ENCODE data around the gene SP6.
A peak's percentile ranks its signal among the peaks of the same experiment; 100 is the strongest.

The SP6 gene

GRCh38 chr17:47853616-47854015 lies 2.7 kb upstream of the SP6 start:
- no peak for DNase-seq

GRCh38 chr17:47852113-47852949 lies 1.4 kb upstream of the SP6 start:
- no peak for DNase-seq

DNA sequence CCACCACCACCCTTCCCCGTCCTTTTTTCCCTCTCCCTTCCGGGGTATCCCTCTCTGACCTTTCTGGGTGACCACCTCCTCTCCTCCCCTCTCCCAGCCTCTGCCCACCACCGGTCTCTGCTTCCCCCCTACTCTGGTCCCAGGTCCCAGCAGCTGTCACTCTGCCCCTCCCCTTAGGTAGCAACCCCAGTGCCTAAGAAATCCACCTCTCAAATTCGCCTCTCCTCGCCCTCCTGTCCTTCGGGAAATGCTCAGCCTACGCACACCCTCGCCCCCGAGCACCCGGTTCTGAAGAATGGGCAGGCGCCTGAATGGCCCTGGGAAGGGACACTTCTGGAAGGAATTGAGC lies 775 bp upstream of the SP6 start:
- DNase-seq = no peak

GRCh38 chr17:47850373-47850691 lies 631 bp downstream of the SP6 start:
- no peak for DNase-seq

DNA sequence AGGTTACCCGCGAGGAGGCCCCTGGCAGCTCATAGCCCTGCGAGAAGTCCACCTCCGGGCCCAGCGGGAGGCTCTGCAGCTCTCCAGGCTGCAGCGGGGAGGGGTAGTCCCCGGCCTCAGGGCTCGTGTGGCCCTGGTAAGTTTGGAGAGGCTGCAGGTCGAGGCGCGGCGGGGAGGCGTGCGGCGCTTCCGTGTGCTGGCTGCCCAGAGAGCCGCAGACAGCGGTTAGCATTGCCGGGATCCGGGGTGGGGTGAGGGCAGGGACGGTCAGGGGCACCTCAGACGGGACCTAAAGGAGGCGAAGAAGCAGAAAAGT lies 2.8 kb downstream of the SP6 start:
- DNase-seq = no peak

DNA sequence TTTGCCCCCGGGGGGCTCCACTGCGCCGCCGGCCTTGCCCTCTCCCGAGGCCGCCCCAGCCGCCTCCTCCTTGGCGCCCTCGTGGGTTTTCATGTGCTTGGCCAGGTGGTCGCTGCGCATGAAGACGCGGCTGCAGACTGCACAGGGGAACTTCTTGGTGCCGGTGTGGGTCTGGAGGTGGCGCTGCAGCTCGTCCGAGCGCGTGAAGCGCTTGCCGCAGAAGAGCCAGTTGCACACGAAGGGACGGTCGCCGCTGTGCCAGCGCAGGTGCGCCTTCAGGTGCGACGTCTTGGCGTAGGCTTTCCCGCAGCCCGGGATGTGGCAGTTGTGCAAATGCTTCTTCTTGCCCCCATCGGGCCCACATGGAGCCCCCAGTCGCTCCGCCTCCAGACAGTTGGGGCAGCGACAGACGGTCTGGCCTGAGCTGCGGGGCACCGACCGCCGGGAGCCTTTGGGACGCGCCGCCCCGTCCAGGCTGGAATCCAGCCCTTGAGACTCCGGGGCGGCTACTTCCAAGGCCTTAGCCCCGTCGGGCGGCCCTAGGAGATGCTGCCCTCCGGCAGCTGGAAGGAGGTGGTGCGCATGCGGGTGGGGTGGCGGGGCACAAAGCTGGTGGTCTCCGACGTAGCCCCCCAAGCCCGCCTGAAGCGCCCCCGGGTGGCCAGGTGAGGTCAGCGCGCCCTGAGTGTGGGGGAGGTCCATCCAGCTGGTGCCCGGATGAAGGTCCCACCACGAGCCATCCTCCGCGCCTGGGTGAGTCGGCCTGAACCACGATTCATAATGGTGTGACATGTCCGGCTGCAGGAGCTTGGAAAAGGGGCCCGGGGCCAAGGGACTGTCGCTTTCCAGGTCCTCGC lies 3.4 kb downstream of the SP6 start:
- DNase-seq = no peak

- no peak for DNase-seq
These were observed 4.1 kb downstream of the SP6 start for GRCh38 chr17:47846716-47847340.

DNA sequence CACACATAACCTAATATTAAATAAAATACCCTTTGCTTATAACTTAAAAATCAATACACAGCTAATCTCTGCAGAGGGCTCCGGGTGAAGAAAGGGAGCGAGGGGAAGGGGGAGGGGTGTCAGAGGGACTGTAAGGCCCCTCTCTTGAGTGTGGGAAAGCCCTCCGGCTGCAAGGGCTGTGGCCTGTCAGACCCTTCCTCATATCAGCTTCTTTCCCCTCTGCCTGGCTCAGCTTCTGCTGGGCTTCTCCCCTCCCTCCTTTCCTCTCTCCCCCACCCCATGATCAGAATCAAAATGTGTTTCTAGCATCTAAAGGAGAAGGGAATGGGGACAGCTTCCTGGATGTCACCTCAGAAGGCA lies 5.3 kb downstream of the SP6 start:
- no peak for DNase-seq

DNA sequence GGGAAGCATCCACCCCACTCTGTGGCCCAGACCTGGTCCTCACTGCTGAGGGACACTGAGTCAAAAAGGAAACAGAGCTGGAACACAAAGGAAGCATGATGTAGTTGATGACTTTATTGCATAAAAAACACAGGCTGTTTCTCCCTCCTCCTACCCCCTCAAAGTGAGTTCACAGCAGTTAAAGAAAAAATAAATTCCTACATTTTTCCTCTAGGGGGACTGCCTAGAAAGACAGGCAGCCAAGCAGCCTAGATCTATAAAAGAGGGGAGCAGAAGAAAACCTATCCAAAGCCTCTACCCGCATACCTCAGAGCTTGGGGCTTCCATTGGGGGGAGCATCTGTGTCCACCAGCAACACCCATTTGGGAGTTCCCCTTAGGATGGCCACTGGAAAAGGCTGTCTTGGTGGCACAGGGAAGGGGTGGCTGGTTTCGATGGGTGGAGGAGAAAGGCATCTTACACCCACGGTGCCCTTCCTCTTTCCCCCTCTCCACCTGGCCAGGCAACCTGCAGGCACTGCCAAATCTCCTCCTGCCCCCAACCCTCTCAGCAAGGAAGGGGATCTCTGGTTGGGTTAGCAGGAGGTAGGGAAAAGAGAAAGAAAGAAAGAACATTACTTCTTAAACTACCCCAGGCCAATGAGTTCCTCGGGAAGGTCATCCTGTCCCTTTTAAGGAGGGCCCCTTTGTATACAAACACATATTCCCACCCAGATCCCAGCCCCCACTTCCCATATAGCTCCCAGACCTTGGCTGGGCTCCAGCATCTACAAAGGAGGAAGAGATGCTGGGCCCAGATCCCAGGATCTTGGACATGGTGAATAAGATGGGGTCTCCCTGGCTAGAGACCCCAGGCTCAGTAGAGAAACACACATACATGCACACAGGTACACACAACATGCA lies 5.9 kb downstream of the SP6 start:
- DNase-seq = no peak

GRCh38 chr17:47844227-47844626 lies 6.7 kb downstream of the SP6 start:
- no peak for DNase-seq

DNA sequence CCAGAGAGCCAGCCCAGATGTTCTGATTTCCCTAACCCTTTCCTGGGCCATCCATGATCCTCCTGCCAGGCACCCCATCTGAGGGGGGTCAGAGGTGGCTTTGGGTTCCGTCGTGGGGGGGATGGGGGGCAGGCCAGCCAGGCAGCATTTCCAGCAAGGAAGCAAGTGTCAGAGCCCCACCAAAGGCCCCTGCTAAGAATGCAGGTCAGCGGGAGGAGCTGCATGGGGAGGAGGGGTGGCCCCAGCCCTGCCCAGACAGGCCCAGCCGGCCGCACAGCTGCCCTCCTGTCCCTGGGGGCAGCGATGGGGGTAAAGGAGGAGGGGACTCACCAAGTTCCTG lies 7.6 kb downstream of the SP6 start:
- no peak for DNase-seq

- no peak for DNase-seq
These were observed 9.3 kb downstream of the SP6 start for GRCh38 chr17:47841488-47842291.

DNA sequence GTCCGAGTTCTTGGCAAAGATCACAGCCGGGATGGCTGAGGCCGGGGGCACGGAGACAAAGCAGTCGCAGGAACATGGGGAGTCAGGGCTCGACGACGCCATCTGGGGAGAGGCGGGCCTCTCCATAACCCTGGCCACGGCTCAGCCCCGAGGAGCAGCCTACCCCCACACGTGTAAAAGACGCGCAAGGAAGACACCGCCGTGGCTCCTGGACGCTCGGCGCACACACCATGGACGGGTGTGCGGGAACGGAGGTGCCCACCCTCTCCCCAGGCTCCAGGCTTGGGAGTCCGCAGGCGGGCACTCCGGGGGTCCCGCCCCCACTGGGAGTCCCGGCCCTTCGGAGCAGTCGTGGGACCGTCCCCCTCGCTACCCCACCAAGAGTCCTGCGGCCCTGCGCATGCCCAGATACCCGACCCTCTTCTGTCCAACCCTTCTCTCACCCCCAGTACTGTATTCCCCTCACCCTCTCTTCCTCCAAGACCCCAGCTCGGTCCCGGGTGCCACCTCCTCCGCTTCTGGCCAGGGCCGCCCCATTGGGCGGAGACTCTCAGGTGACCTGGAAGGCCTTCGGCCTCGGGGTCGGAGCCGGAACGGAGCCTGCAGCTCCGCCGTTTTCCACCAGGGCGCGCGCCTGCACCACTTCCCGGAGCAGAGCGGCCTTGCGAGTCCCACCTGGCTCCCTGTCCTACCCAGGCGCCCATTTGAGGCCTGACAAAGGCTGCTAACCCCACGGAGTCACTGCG lies 10.0 kb downstream of the SP6 start, which contains the start of gene SCRN2:
TSS of gene SCRN2 (minus strand) at position 532 of the 746 bp plus-strand sequence. CDS start at position 102, 430 bp downstream.
- DNase-seq = peak; percentile 74

DNA sequence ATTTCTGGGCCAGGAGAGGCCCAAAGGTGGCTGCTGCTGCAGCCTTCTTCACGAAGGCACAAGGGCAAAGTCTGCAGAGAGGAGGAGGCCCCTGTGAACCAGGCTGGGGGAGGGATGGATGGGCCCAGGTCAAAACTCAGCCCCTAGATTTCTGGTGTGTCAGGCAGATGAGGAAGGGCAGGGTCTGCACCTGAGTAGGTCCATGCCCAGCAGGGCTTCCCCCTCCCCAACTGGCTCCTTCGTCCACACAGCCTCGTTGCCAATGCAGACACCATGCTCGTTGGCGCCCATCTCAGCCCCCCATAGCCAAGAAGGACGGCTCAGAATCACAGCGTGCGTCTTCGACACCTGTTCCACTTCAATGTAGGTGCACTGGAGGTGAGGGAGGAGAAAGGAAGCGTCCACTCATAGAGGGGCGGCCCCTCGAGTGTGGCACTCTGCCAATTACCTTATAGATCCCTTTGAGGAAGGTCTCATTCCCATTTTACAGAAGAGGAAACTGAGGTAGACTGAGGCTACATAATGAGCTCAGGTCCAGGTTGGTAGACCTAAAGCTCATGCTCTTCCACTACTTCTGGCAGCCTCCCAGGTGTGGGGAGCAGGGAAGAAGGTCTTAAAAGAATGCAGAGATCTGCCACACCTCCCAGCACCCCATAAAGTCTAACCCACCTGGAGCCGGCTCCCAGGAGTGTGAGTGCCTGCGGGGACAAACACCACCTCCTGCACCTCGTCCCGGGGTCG lies 10.8 kb downstream of the SP6 start:
- DNase-seq = no peak

DNA sequence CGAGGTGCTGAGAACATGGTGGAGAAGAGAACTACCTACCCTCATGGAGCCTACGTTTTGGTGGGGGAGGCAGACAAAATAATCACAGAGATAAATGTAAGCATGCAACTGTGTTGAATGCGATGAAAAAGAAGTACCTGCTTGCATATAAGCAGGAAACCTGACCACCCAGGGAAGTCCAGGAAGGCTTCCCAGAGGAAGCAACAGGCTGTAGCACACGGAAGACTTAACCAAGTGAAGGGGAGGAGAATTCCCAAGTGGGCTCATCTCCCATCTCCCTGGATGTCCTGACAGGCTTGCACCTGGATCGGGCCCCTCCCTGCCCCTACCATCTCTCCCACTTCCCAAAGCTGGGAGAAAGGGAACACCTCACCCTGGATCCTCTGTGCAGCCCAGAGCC lies 11.9 kb downstream of the SP6 start:
- DNase-seq = no peak

DNA sequence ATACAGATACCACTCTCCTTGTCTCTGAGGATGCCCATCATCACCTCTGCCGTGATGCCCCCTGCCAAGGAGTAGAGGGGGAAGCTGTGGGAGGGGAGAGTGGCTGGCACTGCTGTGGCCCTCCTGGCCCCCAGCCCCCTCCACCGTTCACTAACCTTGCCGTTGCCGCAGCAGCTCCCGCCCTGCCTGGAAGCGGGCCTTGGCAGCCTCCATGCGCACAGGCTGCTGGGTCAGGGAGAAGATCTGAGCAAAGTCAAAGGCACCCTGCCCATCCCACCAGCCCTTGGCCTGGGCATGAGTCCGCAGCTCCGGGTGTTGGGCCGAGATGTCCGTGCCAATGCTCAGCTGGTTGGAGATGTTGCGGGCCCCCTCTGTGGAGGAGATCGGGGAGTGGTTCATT lies 12.3 kb downstream of the SP6 start:
- DNase-seq = no peak

GRCh38 chr17:47837401-47838039 lies 13.4 kb downstream of the SP6 start:
- DNase-seq = no peak

GRCh38 chr17:47836601-47837000 lies 14.4 kb downstream of the SP6 start:
- no peak for DNase-seq

DNA sequence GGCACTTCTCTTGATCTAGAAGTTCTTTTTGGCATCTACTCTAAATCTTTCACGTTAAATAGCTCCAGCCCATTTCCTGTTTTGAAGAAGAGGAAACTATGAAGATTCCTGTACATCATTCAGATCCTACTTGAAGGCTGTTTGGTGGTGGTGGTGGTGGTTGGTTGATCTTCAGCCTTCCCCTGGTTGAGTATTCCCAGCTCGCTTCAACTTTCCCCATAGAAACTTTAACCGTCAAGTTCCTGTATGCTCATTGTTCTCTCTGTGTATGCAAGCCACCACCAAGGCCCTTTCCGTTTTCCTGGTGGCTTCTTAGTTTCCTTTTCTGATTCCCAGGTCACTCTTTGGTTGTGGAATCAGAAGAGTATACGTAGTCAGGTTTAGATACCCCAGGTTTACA lies 16.2 kb downstream of the SP6 start:
- no peak for DNase-seq

DNA sequence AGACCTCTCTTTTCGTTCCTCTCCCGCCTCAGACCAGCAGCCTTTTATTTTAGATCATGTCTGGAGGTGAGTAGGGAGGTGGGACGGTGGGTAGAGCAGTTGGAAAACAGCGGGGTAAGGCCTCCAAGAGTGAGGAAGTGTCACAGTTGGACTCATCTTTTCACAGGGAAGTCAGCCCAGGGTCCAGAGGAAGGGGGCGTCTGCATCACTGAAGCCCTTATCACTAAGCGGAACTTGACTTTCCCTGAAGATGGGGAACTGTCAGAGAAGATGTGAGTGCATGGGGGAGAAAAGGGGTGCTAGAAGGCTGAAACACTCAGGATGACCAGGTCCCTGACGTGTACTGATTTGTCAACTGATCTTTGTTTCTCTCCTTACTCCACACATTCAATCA lies 19.0 kb downstream of the SP6 start:
- no peak for DNase-seq
